ENCODE data around the gene ELMO2. TPM values are rescaled to one million over a fixed set of nuclear protein-coding genes. Genes with fewer than 3 reads are reported as not detected.

The ELMO2 gene
- total RNA-seq, 1 experiment from 2014 or later: 28.4 TPM

Other genes starting within 250 kb of the ELMO2 start
- gene CDH22, start 98.1 kb downstream of the ELMO2 start, total RNA-seq (2021): 0.13 to 0.16 TPM (median 0.16 TPM) in 3 replicates
- 18.7 to 20.1 TPM (median 19.2 TPM) in 3 replicates for gene ZNF334, start 106.9 kb upstream of the ELMO2 start, total RNA-seq (2021)
- gene OCSTAMP, start 144.0 kb upstream of the ELMO2 start, total RNA-seq (2021): 0.09 to 0.16 TPM in 2 of 3 replicates, not detected in the other
- gene SLC13A3, start 244.8 kb upstream of the ELMO2 start, total RNA-seq (2021): 10.6 to 13.5 TPM (median 11.9 TPM) in 3 replicates